RPMI8226 (cell line): ENCODE results near the gene ERBB4.
"Not testable (repeated sequence)": the region's sequence is repeated elsewhere in the genome, so short reads cannot be mapped to it uniquely, and the experiment has no call there.

Source experiments
- DNase-seq: peaks from one replicate; pipeline ENCODE4 v3.0.0-alpha.2; 2015

Gene ERBB4

GRCh38 chr2:211766689-211767088 lies 771.9 kb downstream of the ERBB4 start:
- no peak for DNase-seq

- no peak for DNase-seq
Measured at GRCh38 chr2:211762479-211762878, 776.1 kb downstream of the ERBB4 start.

DNA sequence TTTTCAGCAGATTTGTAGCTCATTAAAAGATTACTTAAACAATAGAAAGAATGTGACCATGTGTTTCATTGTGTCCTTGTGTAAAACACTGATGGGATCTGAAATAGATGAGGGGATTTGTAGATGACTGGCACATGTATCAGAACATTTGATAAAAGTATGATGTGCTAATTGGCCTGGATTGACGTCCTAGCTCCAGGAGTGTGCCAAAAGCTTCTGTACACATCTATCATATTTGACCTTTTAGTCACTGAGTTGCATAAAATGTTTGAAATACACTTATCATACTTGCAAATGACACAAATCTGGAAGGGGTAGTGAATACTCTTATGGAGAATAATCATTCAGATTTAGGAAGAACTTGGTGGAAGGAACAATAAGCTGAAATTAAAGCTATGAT lies 778.5 kb downstream of the ERBB4 start:
- no peak for DNase-seq

- no peak for DNase-seq
Measured at GRCh38 chr2:211756266-211756665, 782.3 kb downstream of the ERBB4 start.

DNA sequence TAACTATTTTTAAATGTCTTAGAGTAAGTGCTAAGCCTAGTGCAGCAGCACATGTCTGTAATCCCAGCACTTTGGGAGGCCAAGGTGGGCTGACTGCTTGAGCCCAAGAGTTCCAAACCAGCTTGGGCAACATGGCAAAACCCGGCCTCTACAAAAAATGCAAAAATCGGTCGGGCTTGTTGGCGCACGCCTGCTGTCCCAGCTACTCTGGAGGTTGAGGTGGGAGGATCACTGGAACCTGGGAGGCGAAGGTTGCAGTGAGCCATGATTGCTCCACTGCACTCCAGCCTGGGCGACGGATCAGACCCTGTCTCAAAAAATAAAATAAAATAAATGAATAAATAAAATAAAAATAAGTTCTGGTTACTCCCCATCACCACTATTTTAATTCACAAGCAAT lies 783.4 kb downstream of the ERBB4 start:
- no peak for DNase-seq

DNA sequence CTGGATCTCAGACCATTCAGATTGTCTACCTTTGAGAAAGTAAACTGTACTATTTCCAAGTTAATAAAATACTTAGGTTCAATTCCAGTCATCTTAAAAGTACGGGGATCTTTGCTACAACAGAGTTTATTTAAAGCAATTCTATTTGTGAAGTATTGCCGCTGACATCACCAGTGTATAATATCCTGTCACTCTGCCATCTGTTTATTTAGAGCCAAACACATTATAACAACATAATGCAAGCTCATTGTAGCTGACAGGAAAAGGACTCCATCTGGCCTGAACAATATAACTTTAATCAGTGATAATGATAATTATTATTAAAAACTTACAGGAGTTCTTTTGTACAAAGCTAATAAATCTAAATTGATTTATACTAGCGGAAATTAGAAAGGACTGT lies 786.8 kb downstream of the ERBB4 start:
- no peak for DNase-seq

- no peak for DNase-seq
Measured at GRCh38 chr2:211748339-211748738, 790.3 kb downstream of the ERBB4 start.

- peak; percentile 62 for DNase-seq
Measured at GRCh38 chr2:211745295-211746097, 793.1 kb downstream of the ERBB4 start.

GRCh38 chr2:211744379-211744778 lies 794.2 kb downstream of the ERBB4 start:
- no peak for DNase-seq

- DNase-seq, result no peak
Measured at GRCh38 chr2:211741966-211742365, 796.6 kb downstream of the ERBB4 start.

DNA sequence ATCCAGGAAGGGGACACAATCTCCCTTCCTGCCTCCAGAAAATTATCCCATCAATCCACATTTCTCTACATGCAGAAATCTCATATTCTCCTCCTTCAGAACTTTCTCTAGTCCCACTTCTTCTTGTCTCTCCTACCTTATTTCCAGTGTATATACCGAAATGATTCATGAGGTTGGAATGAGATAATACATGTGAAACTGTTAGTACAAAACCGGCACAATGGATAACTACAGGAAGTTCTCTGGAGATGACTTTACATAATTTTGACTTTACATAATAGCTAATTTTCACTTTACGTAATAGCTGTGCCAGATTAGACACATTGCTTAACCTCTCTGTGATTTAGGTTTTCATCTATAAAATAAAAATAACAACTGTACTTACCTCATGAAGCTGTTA lies 801.3 kb downstream of the ERBB4 start:
- no peak for DNase-seq

DNA sequence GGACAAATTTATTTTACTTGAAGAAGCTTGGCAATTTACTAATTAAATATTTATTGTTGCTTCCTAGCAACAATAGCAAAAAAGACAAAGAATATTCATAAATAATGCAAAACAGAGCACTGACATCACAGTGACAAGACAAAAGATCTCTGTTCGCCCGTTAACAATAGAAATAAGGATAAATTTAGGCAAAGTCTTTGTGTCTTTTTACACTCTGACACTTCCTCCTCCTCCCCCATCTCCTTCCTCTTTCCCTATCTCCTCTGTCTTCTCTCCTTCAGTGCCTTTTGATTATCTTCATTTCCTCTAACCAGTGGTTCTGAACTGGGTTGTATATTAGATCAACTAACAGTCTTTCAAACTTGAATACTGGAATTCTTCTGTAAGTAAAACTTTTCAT lies 808.4 kb downstream of the ERBB4 start:
- no peak for DNase-seq

DNA sequence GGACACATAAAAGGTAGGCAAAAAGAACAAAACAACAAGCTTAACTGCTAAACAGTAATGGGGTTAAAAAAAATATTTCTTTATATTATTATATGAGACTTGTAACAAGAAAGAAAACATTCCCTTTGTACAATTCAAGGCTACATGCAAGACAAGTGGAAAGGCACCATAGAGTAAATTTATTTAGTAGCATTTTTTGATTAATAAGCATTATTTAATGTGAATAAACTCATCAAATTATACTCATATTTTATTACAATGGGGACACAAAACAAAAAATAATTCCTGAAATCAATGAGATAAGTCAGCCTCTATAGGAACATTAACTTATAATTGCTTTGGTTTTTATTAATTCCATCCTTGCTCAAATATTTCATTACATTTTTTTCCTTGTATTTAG lies 809.2 kb downstream of the ERBB4 start:
- DNase-seq, result no peak

- DNase-seq, result no peak
Measured at GRCh38 chr2:211724933-211725332, 813.7 kb downstream of the ERBB4 start.

GRCh38 chr2:211723398-211723797 lies 815.2 kb downstream of the ERBB4 start:
- DNase-seq, result no peak

DNA sequence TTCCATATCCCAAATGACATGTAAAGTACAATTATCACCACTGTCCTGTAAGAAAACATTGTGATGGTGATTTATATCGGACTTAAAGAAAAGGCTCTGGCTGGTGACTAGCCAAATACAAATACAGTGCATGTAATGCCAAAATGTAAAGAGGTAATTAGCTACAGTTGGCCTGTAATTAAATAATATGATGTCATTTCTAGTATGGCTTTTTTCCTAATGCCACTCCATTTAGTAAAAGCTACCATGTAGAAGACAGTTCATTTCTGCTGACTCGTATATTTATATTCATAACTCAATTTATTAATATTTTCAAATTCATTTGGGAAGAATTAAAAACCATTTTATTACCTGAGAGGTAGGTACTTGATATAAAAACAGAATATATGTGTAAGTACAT lies 815.7 kb downstream of the ERBB4 start:
- DNase-seq, result no peak

- not testable (repeated sequence) for DNase-seq
Measured at GRCh38 chr2:211721874-211722273, 816.7 kb downstream of the ERBB4 start.

DNA sequence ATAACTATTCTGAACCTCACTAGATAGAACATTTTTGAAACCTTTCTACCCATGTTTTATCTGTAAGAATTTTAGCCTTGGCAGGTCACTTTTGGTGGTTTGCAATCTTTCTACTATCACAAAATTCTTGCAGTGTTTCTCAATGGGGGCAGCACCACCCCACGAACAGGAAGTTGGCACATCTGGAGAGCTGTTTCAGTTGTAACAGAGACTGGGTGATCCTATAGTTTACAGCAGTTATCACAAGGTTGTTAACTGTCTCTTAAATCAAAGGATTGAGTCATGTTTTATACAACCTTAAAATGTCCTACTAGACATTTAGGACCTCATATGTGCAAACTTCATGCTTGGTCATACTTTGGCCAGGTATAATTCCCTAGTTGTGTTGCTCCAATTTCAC lies 829.2 kb downstream of the ERBB4 start:
- no peak for DNase-seq

- no peak for DNase-seq
Measured at GRCh38 chr2:211692689-211693088, 845.9 kb downstream of the ERBB4 start.

DNA sequence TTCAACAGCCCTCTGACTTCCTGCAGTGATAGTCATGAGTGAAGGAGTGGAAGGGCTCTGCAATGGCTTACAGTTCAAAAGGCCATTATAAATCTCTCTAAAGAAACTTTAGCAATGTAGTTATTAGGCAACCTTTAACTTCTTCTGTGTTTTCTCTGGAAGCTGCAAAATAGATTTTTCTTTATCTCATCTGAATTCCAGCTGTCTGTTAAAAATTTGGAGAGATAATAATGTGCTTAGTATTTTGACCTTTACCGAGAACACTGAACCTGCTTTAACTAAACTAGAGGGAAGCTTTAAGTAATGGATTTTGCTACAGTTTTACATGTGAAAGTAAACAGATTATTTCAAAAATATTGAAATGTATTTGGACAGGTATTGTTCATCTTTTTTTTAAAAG lies 847.9 kb downstream of the ERBB4 start:
- no peak for DNase-seq

- DNase-seq, result no peak
Measured at GRCh38 chr2:211688196-211688595, 850.4 kb downstream of the ERBB4 start.

DNA sequence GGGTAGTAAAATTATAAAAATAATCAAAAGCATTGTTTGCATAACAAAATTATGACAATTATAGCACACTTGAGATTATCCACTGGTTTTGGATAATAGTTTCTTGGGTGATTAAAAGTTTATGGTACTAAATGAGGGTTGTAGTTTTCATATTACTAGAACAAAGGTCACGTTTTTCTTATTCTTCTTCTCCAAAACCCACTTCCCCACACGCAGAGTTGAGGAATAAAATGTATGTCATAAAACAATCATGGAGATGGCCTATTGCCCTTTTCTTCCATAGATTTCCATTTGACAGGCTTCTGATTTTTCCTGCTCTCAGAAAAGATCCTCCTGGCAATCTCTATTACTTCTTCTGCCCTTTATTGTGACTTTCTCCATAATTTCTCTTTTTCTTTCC lies 863.9 kb downstream of the ERBB4 start:
- DNase-seq, result no peak

- no peak for DNase-seq
Measured at GRCh38 chr2:211673133-211673905, 865.3 kb downstream of the ERBB4 start.

GRCh38 chr2:211671977-211672376 lies 866.6 kb downstream of the ERBB4 start:
- DNase-seq, result no peak
